GM21381 (cell line): ENCODE data around the gene MKI67.
"Not testable (repeated sequence)": the region's sequence is repeated elsewhere in the genome, so short reads cannot be mapped to it uniquely, and the experiment has no call there.

ENCODE experiments used
- ATAC-seq: cut with Tn5 transposase; IDR thresholded peaks from one replicate; pipeline ENCODE4 v1.9.1; 2021; ENCODE audit warnings: mild to moderate bottlenecking, moderate library complexity; ENCODE audit not compliant: unreplicated experiment

MKI67 gene

GRCh38 chr10:128113026-128113425, 13.2 kb downstream of the MKI67 start:
- ATAC-seq, result no peak

DNA sequence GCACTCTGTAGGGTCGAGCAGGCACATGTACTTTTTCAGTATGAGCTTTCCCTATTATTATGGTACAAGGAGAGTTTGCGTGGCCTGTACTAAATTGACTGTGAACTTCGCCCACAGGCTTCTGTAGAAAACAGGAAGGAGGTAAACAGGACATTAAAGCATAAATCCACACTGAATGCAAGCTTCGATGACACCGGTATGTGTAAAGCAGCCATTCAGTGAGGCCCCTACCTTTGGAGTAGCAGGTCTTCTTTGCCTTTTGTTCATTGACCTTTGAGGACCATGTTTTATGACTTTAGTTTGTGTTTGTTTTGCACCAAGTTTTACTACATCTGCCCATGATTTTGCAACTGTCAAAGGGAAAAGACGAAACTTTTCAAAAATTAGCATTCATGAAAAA, 14.5 kb downstream of the MKI67 start:
- ATAC-seq, result no peak

GRCh38 chr10:128110339-128110738, 15.9 kb downstream of the MKI67 start:
- ATAC-seq, result no peak

DNA sequence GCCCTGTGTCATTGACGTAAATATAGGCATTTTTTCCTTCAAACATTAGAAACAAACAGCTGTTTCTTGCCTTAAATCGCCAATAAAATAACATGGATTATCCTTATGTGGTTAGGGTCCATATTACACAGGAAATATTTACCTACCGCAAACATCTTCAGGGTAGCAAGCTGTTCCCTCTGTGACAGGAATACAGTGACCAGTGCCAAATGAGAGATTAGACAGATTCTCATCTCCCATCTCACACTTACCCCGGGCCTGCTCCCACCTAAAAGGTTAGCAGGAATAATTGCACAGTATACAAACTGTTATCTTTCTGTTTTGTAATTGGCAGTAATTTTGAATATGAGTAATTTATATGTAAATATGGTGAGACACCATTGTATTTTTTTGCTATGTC, 16.5 kb downstream of the MKI67 start:
- ATAC-seq, result no peak

DNA sequence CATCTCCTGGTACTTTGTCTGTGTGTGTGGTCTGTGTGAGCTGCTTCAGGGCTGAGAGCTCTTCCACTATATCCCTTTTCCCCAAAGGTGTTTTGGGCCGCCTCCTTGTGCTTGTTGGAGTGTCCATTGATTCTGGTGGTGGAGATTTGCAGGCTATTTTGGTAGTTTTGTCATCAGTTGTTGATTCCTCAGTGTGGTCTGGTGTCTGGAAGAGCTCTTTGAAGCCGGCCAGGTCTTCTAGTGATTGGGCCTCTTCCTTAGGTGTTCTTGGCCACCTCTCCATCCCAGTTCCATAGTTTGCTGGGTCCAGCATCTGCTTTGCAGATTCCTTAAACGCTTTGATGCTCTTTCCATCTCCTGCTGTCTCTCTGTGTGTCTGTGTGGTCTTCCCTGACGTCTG, 20.8 kb downstream of the MKI67 start:
- no peak for ATAC-seq

DNA sequence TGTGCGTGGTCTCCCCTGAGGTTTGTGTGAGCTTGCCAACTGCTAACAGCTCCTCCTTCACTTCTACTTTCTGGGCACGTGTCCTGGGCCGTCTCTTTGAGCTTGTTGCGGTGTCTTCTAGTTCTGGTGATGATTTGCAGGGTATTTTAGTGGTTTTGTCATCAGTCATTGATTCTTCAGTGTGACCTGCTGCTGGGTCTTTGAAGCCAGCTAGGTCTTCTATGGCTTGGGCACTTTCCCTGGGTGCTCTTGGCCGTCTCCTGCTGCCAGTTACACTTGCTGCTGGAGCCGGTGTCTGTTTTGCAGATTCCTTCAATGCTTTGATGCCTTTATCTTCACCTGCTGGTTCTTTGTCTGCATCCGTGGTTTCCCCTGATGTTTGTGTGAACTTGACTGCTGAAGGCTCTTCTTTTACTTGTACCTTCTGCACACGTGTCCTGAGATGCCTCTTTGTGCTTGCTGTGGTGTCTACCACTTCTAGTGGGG, 23.0 kb downstream of the MKI67 start:
- no peak for ATAC-seq

DNA sequence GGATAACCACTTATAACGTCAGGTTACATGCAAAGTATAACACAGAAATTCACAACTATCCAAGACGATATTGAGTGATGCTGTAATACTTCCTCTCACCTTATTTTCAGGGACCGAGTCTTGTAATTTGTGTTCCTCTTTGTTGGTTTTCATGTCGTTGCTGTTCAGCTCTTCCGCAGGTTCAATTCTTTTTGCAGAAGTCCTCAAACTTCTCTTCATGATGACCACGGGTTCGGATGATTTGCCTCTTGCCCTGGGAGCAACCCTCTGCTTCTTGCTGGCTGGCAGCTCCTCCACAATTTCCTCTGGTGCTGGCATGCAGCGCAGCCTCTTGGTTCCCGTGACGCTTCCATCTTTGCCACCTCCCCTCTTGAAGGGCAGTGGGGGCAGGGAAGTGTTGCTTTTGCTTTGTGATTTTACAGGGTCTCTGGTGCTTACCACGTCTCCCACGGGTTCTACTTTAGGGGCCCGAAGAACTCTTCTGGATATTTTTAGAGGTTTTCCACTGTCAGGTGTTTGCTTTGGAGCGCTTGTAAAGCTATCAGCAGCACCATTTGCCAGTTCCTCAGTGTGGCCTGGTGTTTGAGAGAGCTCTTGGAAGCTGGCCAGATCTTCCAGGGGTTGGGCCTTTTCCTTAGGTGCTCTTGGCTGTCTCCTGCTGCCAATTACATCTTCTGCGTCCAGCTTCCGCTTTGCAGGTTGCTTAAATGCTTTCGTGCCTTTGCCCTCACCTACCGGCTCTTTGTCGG, 23.6 kb downstream of the MKI67 start:
- no peak for ATAC-seq

DNA sequence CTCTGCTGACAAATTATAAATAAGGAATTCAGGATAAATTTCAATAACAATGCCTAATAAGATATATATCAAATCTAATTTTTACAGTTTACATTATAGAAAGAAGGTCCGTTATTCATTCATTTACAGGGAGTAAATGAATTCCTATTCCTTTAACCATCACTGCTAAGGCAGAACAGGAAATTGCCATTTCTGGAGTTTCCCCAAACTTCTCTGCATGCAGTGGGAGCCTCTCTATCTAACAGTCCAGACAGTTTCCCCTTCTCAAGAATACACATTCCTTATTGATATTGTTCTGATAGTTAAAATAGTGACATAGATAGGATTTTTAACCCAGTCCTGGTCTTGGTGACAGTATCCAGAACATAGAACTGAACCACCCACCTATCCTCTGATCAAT, 24.3 kb downstream of the MKI67 start:
- no peak for ATAC-seq

- no peak for ATAC-seq
Observed at GRCh38 chr10:128099901-128100300, 26.3 kb downstream of the MKI67 start.

GRCh38 chr10:128098631-128099030, 27.6 kb downstream of the MKI67 start:
- ATAC-seq, result no peak

- ATAC-seq, result no peak
Observed at GRCh38 chr10:128097783-128098182, 28.4 kb downstream of the MKI67 start.

DNA sequence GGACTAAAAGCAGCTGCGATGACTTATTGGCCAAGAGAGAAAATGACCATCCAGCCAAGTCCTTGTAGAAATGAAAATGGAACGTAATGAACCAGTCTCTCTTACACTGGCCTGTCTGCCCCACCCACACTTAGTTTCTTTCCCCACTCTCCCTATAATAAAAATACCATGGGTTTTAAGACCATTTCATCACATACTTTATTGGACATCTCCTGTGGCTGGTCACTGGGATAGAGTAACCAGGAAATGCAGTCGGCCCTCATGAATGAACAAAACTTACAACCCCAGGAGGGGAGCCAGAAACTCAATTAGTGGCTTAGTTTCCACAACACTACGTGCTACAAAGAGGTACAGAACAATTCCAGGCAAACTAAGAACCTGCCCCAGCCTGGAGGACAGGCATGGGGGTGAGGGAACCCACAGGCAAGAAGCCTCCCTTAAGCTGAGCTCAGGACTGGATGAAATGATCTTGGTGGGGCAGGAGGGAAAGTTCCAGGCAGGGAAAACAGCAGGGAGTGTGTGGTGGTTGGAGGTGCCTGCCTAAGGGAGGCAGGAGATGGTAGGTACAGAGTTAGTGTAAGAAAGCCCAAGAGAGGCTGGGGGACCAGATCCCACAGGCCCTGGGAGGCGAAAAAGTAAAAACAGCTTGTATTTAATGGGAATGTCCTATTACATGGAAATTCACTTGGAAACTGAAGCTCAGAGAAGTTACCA, 29.6 kb downstream of the MKI67 start:
- ATAC-seq, result peak; percentile 10

DNA sequence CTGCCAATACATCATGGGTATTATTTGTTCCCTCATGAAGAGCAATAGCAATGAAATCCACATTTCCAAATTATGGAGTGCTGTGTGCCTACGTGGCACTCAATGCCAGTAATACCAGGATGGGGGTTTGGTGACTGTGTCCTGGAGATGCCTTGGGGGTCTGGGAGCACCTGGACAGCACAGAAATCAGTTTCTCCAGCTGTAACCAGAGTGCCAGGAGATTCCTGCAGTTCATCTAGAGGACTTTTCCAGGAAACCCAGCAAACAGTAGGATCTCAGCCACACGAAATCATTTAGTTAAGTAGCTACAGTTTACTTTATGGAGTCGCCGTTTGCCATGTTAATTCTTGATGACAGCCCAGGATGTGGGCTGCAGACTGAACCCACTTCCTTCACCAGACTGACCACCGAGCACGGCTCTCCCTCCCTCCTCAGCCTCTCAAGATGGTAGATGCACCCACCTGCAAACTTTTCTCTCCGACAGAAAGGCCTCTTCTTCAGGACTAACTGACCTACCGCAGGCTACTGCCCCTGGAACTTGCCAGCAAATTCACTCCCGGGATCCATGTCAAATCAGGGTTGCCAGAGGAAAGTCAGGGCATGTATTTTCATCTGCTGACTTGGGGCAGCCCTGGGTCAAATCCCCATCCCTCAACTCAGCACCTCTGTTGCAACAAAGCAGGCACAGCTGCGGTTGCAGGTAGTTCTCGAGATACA, 30.3 kb downstream of the MKI67 start:
- peak; percentile 42 for ATAC-seq

DNA sequence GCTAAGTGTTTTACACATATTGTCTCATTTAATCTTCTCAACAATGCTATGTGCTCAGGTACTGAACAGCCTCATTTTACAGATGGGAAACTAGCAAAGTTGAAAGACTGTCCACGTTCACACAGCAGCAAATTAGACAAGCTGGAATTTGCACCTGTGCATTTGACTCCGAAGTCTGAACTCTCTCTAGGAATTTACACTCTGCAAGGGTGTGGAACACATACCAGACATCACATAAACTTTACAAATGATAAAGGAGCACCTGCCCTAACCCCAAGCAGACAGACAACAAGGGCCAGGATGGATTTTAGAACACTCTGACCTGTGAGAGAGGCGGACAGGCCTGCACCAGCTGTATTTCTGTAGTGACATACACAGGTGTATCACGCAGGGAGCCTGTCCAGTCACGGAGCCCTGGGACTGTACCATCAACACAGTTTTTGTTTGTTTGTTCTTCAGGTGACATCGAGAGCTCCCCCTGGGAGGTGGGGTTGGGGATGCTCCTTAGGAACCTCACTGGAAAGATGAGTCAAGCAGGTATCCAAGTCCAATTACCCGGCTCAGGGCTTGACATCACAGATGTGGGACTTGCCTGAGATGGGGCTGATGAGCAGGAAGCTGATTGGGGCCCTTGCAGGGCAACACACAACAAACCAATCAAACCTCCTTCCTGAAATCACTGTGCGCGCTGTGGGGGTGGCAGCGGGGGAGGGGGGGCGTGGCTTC, 31.0 kb downstream of the MKI67 start:
- no peak for ATAC-seq

GRCh38 chr10:128094596-128094995, 31.6 kb downstream of the MKI67 start:
- not testable (repeated sequence) for ATAC-seq

DNA sequence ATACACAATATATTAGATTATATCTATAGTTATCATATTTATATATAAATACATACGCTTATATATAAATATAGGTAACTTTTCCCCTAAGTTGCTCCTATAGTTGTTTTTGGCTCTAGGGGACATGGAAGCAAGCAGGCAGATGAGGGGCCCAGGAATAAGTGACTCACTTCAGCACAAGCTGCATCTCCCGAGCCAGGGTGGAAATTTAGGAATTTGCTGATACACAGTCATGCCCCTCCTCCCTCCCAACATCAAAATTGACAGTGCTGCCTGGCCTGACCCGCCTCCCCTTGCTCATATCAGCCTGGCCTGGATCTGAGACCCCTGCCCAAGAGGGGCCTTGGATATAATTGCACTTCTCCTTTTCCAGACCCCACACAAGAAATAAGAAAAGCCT, 33.8 kb downstream of the MKI67 start:
- no peak for ATAC-seq

DNA sequence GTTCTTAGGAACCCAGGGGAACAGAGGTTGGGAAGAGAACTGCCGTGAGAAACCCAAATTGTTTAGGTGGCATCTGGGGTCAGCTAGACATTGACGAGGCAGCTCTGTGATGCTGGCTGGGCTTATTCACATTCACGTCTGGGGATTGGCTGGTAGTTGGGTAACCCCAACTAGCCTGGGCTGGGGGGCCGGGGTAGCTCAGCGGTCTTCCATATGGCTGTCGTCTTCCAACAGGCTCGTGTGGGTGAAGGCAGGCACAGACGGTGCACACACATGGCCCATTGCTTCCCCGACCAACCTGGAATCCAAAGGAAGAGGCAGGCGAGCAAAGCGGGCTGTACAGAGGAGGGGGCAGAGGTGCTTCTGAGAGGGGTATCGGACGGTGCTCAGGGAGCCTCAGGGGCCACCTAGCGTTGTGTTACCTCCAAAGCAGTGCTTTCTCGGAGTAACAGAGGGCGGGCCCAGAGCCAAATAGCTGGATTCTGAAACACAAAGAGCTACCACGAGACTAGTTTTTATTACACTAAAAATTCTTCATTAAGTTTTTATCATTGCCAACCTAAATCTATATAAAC, 34.5 kb downstream of the MKI67 start:
- no peak for ATAC-seq

GRCh38 chr10:128087884-128088709, 38.1 kb downstream of the MKI67 start:
- ATAC-seq, result no peak

DNA sequence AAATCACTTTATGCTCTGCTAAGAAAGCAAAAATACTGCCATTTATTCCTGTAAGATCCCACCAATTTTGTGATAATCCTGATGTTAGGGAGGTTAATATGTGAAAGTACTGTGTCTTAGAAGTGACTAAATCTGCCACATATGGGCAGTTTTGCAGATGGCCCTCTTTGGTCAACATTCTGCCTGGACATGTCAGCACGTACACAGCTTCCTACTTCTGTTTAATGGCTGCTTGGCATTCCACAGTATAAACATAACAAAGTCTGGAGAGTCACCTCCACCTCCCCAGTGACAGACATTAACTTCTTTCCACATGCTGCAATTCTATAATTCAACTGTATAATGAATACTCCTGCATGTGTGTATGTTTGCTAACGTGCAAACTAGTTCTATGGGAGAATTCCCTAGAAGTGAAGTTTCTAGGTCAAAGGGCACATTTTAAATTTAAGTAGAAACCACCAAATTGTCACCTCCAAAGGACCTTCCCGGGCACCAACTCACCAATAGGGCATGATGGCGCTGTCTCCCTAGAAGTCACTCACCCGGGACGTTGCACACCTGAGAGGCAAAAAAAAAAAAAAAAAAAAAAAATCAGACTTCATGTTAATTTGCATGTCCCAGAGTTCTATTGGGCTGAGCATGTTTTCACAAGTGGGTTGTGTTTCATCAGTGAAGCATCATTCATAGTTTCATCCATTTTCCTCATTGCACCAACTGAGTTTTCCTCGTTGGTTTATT, 38.9 kb downstream of the MKI67 start:
- no peak for ATAC-seq
